SK-N-SH (cell line): ENCODE data around the gene EXOC6B. TPM values are rescaled to one million over a fixed set of nuclear protein-coding genes. Genes with fewer than 3 reads are reported as not detected.

ENCODE experiments used
- CTCF ChIA-PET: fragments of 300-600, 350-600 bp; formaldehyde crosslinking; extraction: SDS; loops from one replicate; lab custom pipeline; 2021; lab: Yijun Ruan, JAX
- POLR2A ChIA-PET: fragments of 350-600 bp; sonication (Branson Sonifier 250); formaldehyde crosslinking; extraction: SDS; loops from one replicate; lab custom pipeline; 2020; ENCODE audit warnings: antibody characterized with exemption, inconsistent platforms; lab: Yijun Ruan, JAX
- DNase-seq: peaks from one replicate; pipeline ENCODE4 v3.0.0; 2012
- H2AFZ ChIP-seq: fragments of 200-600 bp; sonication (generic); 2 replicates; pipeline ENCODE4 v1.8.1; 2016; ENCODE audit warnings: antibody characterized with exemption, mild to moderate bottlenecking, low read depth
- H3F3A ChIP-seq: fragments of 200-600 bp; sonication (generic); replicated peaks from 2 replicates; pipeline ENCODE3; 2016; ENCODE audit warnings: antibody characterized with exemption, mild to moderate bottlenecking; ENCODE audit not compliant: insufficient read depth
- H3K27ac ChIP-seq, 2 experiments: fragments of 200-500 bp in 1 of 2; fragments of 200-600 bp in 1 of 2; sonication (Bioruptor generic) in 1 of 2; sonication (generic), shearing (Covaris generic) in 1 of 2; 2 replicates each; pipeline versions ENCODE4 v1.5.1 to v1.6.1; 2014 to 2016; ENCODE audit warnings: low read depth in 2 of 2, inconsistent platforms in 1 of 2, low read length in 1 of 2, mild to moderate bottlenecking in 1 of 2, mixed read lengths in 1 of 2
- H3K27me3 ChIP-seq: fragments of 200-600 bp; sonication (generic), shearing (Covaris generic); 2 replicates; pipeline ENCODE4 v1.6.1; 2016; ENCODE audit warnings: mixed run types; ENCODE audit not compliant: insufficient read depth
- H3K36me3 ChIP-seq, 2 experiments: fragments of 200-500 bp in 1 of 2; fragments of 200-600 bp in 1 of 2; sonication (Bioruptor generic) in 1 of 2; sonication (generic) in 1 of 2; replicated peaks in 1 of 2; 2 replicates each; pipeline versions ENCODE3 to v1.5.1; 2014 to 2016; ENCODE audit warnings: low read length in 1 of 2, mild to moderate bottlenecking in 1 of 2; ENCODE audit not compliant: insufficient read depth in 2 of 2, control insufficient read depth in 1 of 2
- H3K4me1 ChIP-seq, 2 experiments: fragments of 200-500 bp in 1 of 2; fragments of 200-600 bp in 1 of 2; sonication (Bioruptor generic) in 1 of 2; sonication (generic), shearing (Covaris generic) in 1 of 2; 2 replicates each; pipeline versions ENCODE4 v1.5.1 to v1.6.1; 2014 to 2016; ENCODE audit warnings: low read depth in 1 of 2, low read length in 1 of 2, mixed run types in 1 of 2; ENCODE audit not compliant: insufficient read depth in 2 of 2, control insufficient read depth in 1 of 2
- H3K4me2 ChIP-seq: fragments of 200-600 bp; sonication (generic), shearing (Covaris generic); 2 replicates; pipeline ENCODE4 v1.6.1; 2017; ENCODE audit warnings: mixed run types
- H3K4me3 ChIP-seq, 2 experiments: fragments of 200-500 bp in 1 of 2; fragments of 200-600 bp in 1 of 2; sonication (Bioruptor generic) in 1 of 2; sonication (generic), shearing (Covaris generic) in 1 of 2; 2 replicates each; pipeline versions ENCODE4 v1.5.1 to v1.8.1; 2014 to 2016; ENCODE audit warnings: low read depth in 2 of 2, inconsistent platforms in 1 of 2, low read length in 1 of 2, mild to moderate bottlenecking in 1 of 2, mixed read lengths in 1 of 2, moderate library complexity in 1 of 2
- H3K79me2 ChIP-seq: fragments of 200-600 bp; sonication (generic); 2 replicates; pipeline ENCODE4 v1.8.1; 2017; ENCODE audit warnings: mild to moderate bottlenecking; ENCODE audit not compliant: insufficient read depth
- H3K9ac ChIP-seq: fragments of 200-600 bp; sonication (generic); 2 replicates; pipeline ENCODE4 v1.6.1; 2017; ENCODE audit warnings: mixed run types
- H3K9me2 ChIP-seq: fragments of 200-600 bp; sonication (generic); 2 replicates; pipeline ENCODE4 v1.6.1; 2017; ENCODE audit warnings: mixed run types
- H3K9me3 ChIP-seq: fragments of 200-600 bp; sonication (generic); 2 replicates; pipeline ENCODE4 v1.6.1; 2017; ENCODE audit warnings: mixed run types, mild to moderate bottlenecking, moderate library complexity
- H4K20me1 ChIP-seq: fragments of 200-600 bp; sonication (generic); 2 replicates; pipeline ENCODE4 v1.6.1; 2017; ENCODE audit warnings: mild to moderate bottlenecking, mixed run types; ENCODE audit not compliant: insufficient read depth
- CHD2 ChIP-seq: fragments of 150-350 bp; IDR thresholded peaks from 2 replicates; pipeline ENCODE4 v1.6.1; 2018; ENCODE audit warnings: low read length; ENCODE audit not compliant: partially characterized antibody
- CTCF ChIP-seq: fragments of 200-600 bp; sonication (generic); IDR thresholded peaks from 2 replicates; pipeline ENCODE4 v1.6.1; 2017; ENCODE audit warnings: antibody characterized with exemption, mild to moderate bottlenecking, moderate library complexity
- EP300 ChIP-seq, 2 experiments: IDR thresholded peaks; 2 replicates each; pipeline versions ENCODE4 v1.4.0 to v1.6.1; 2012; ENCODE audit warnings: borderline replicate concordance in 1 of 2, low read depth in 1 of 2, low read length in 1 of 2
- FOXJ3 ChIP-seq: sonication (generic); formaldehyde crosslinking; IDR thresholded peaks from 2 replicates; pipeline ENCODE4 v1.5.1; 2020; ENCODE audit warnings: mild to moderate bottlenecking, missing genetic modification reagents
- FOXM1 ChIP-seq: IDR thresholded peaks from 2 replicates; pipeline ENCODE4 v1.4.0; 2012; ENCODE audit warnings: low read depth, mild to moderate bottlenecking
- GABPA ChIP-seq: IDR thresholded peaks from 2 replicates; pipeline ENCODE4 v1.4.0; 2012; ENCODE audit warnings: low read depth, mild to moderate bottlenecking
- MAX ChIP-seq: IDR thresholded peaks from 2 replicates; pipeline ENCODE4 v1.4.0; 2012; ENCODE audit warnings: low read depth
- NFIC ChIP-seq: IDR thresholded peaks from 2 replicates; pipeline ENCODE4 v1.4.0; 2012; ENCODE audit warnings: borderline replicate concordance
- NRF1 ChIP-seq: IDR thresholded peaks from 2 replicates; pipeline ENCODE4 v1.6.1; 2012; ENCODE audit warnings: low read depth, mild to moderate bottlenecking, low read length
- REST ChIP-seq: IDR thresholded peaks from 2 replicates; pipeline ENCODE4 v1.6.1; 2012; ENCODE audit warnings: mild to moderate bottlenecking, low read depth, low read length, moderate library complexity
- RXRA ChIP-seq: IDR thresholded peaks from 2 replicates; pipeline ENCODE4 v1.4.0; 2012; ENCODE audit warnings: low read depth, mild to moderate bottlenecking, borderline replicate concordance
- SMC3 ChIP-seq: IDR thresholded peaks from 2 replicates; pipeline ENCODE4 v1.6.1; 2012; ENCODE audit warnings: low read depth, low read length, improper control_type of control experiment
- USF1 ChIP-seq: IDR thresholded peaks from 2 replicates; pipeline ENCODE4 v1.4.0; 2012; ENCODE audit warnings: low read depth, borderline replicate concordance
- WGBS: methylation state at CpG from one replicate; pipeline ENCODE4 v1.1.6; 2017; ENCODE audit warnings: low lambda C conversion rate; 5-methylcytosine and 5-hydroxymethylcytosine counted together
- polyA plus RNA-seq, 3 experiments: library from polyadenylated mRNA; depleted of rRNA; stranded (reverse); fragments of >200 nt; gene quantifications; 2 replicates each; pipeline ENCODE4 v1.2.3, GENCODE V29; 2012

Gene EXOC6B
- polyA plus RNA-seq, 1 of the 3 experiments (the other 2 are of a cell fraction), result 7.4 TPM

DNA sequence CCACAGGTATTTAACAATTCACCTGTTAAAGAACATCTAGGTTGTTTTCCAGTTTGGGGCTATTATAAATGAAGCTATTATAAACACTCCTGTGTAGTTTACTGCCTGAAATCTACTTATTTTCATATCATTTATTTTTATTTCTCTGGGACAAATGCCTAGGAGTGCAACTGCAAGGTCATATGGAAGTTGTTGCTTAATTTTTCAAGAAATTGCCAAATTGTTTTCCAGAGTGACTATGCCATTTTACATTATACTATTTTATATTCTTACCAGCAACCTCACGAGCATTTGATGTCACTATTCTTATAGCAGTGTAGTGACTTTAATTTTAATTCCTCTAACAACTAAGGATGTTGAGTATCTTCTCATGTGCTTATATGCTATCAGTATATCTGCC is 298.4 kb downstream of the EXOC6B start (continued):
- no peak for TF ChIP-seq CTCF
- TF ChIP-seq MAX, result no peak
- no peak for TF ChIP-seq GABPA

- Histone ChIP-seq H3K4me3 (no peak overlapping the region), H3K9ac (no peak overlapping the region), H3K36me3 (no peaks in the 10 kb centered on the region), H3K9me2 (no peaks in the 10 kb centered on the region), H3K79me2 (no peaks in the 10 kb centered on the region), H3F3A (peaks cover 5% of the 10 kb centered on the region), H2AFZ (no peak overlapping the region), H3K27ac (no peak overlapping the region), H3K4me1 (peaks cover 0 to 24% of the 10 kb centered on the region in 2 experiments; a peak in 2 of 4 replicates), H3K4me2 (no peak overlapping the region), H3K9me3 (no peaks in the 10 kb centered on the region), H4K20me1 (no peaks in the 10 kb centered on the region), H3K27me3 (no peaks in the 10 kb centered on the region)
- no peak for TF ChIP-seq SMC3
- TF ChIP-seq NRF1, result no peak
- 100% methylated on average over 1 of the region's 1 CpG for WGBS
- ChIA-PET CTCF (interaction anchor here (1.3 kb wide), 1 partner anchor 11 kb away, joined by 3 read pairs; no protein-coding TSS in a partner anchor), POLR2A (no interaction called here)
- DNase-seq, result no peak
These were observed 299.2 kb downstream of the EXOC6B start for GRCh38 chr2:72526623-72527022.

- Histone ChIP-seq H2AFZ (no peak overlapping the region), H3K4me2 (no peak overlapping the region), H3K4me1 (peaks cover 0 to 21% of the 10 kb centered on the region in 2 experiments; a peak in 2 of 4 replicates), H3K27ac (no peak overlapping the region), H3K9me2 (no peaks in the 10 kb centered on the region), H3K36me3 (no peaks in the 10 kb centered on the region), H4K20me1 (no peaks in the 10 kb centered on the region), H3K9me3 (no peaks in the 10 kb centered on the region), H3K27me3 (no peaks in the 10 kb centered on the region), H3K9ac (no peak overlapping the region), H3K4me3 (no peak overlapping the region), H3K79me2 (no peaks in the 10 kb centered on the region), H3F3A (peaks cover 5% of the 10 kb centered on the region)
- ChIA-PET POLR2A (no interaction called here), CTCF (no interaction called here)
- WGBS, result 95% methylated on average over 2 of the region's 2 CpGs
- TF ChIP-seq EP300 (IDR thresholded peaks at IDR 0.05; ENCODE audit: borderline replicate concordance in 1 of 2, low read depth in 1 of 2, low read length in 1 of 2), result no peak
- TF ChIP-seq FOXM1, result no peak
- DNase-seq, result no peak
These were observed 301.8 kb downstream of the EXOC6B start for GRCh38 chr2:72524071-72524470.

DNA sequence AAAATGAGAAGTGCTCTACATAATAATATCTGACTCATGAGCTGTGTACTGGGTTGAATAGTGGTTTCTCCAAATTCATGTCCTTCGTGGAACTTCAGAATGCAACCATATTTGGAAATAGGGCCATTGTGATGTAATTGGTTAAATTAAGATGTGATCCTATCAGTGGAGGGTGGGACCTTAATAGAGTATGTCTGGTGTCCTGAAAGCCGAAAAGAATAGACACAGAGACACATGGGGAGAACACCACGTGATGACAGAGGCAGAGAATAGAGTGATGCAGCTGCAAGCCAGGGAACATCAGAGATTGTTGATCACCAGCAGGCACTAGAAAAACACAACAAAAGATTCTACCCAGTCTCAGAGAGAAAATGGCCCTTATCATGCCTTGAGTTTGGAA is 310.1 kb downstream of the EXOC6B start:
- Histone ChIP-seq H3K4me3 (no peak overlapping the region), H3K36me3 (no peaks in the 10 kb centered on the region), H3K9me2 (no peaks in the 10 kb centered on the region), H3K27me3 (no peaks in the 10 kb centered on the region), H3K4me1 (peaks cover 0 to 17% of the 10 kb centered on the region in 2 experiments; a peak in 2 of 4 replicates), H3K9me3 (no peaks in the 10 kb centered on the region), H3K27ac (no peak overlapping the region), H2AFZ (no peak overlapping the region), H3K79me2 (no peaks in the 10 kb centered on the region), H4K20me1 (no peaks in the 10 kb centered on the region), H3K4me2 (no peak overlapping the region), H3F3A (no peaks in the 10 kb centered on the region), H3K9ac (no peak overlapping the region)
- CTCF ChIA-PET, result interaction anchor here (0.9 to 1.1 kb wide), 2 partner anchors 11 to 378 kb away, joined by 3 read pairs; no protein-coding TSS in a partner anchor
- DNase-seq, result no peak
- 67% methylated on average over 3 of the region's 3 CpGs for WGBS
- POLR2A ChIA-PET, result no interaction called here
- TF ChIP-seq RXRA (no peak), REST (no peak), USF1 (no peak), SMC3 (no peak), FOXJ3 (CRISPR knock-in tag) (no peak), NFIC (no peak), CHD2 (no peak)
